Activated CD8-positive, alpha-beta memory T cell treated with anti-CD3 and anti-CD28 coated beads, Interleukin-2, amount 10 ng/mL, durations not matched to agents 7 days and 5 days (primary cell): ENCODE data around the gene ARID1B. TPM values are rescaled to one million over a fixed set of nuclear protein-coding genes. Genes with fewer than 3 reads are reported as not detected.
A peak's percentile ranks its signal among the peaks of the same experiment; 100 is the strongest.

Experiments used
- ATAC-seq: fragments of 150-1000 bp; cut with Tn5 transposase; one replicate; pipeline ENCODE4 v1.10.0; 2021; ENCODE audit warnings: moderate library complexity
- CTCF ChIA-PET: fragments of 350-600 bp; sonication (Branson Sonifier 250); formaldehyde crosslinking; loops from one replicate; lab custom pipeline; 2021; ENCODE audit warnings: antibody characterized with exemption; lab: Charles Lee
- DNase-seq: peaks from one replicate; pipeline ENCODE4 v3.0.0-alpha.2; 2020
- H3K27ac Mint-ChIP-seq: one replicate; pipeline ENCODE4 v1.8.0; 2021; ENCODE audit warnings: mild to moderate bottlenecking, mixed read lengths
- H3K27me3 Mint-ChIP-seq: one replicate; pipeline ENCODE4 v1.8.0; 2021; ENCODE audit warnings: mixed read lengths
- H3K36me3 Mint-ChIP-seq: one replicate; pipeline ENCODE4 v1.8.0; 2021; ENCODE audit warnings: mild to moderate bottlenecking, mixed read lengths
- H3K4me1 Mint-ChIP-seq: one replicate; pipeline ENCODE4 v1.8.0; 2021; ENCODE audit warnings: mixed read lengths
- H3K4me3 Mint-ChIP-seq: one replicate; pipeline ENCODE4 v1.8.0; 2021; ENCODE audit warnings: mild to moderate bottlenecking, moderate library complexity, mixed read lengths
- H3K9me3 Mint-ChIP-seq: one replicate; pipeline ENCODE4 v1.8.0; 2022; ENCODE audit warnings: low read depth, mixed read lengths
- total RNA-seq, 2 experiments: library from RNA; stranded (reverse); gene quantifications; one replicate each; pipeline ENCODE4 v1.2.3, GENCODE V29; 2021

The ARID1B gene
- total RNA-seq, 2 experiments from 2014 or later = 59.5 to 81.5 TPM

GRCh38 chr6:156998794-156999330 lies 221.7 kb downstream of the ARID1B start:
- H3K27ac Mint-ChIP-seq = no peak overlapping the region
- DNase-seq = no peak
- CTCF ChIA-PET = no interaction called here
- no peaks in the 10 kb centered on the region for H3K36me3 Mint-ChIP-seq
- ATAC-seq = no peak
- no peaks in the 10 kb centered on the region for H3K9me3 Mint-ChIP-seq
- H3K4me1 Mint-ChIP-seq = peaks cover 3% of the 10 kb centered on the region
- no peak overlapping the region for H3K4me3 Mint-ChIP-seq
- H3K27me3 Mint-ChIP-seq = no peaks in the 10 kb centered on the region

- no peaks in the 10 kb centered on the region for H3K36me3 Mint-ChIP-seq
- ATAC-seq = no peak
- H3K27ac Mint-ChIP-seq = no peak overlapping the region
- H3K27me3 Mint-ChIP-seq = no peaks in the 10 kb centered on the region
- no peak overlapping the region for H3K4me3 Mint-ChIP-seq
- H3K9me3 Mint-ChIP-seq = no peaks in the 10 kb centered on the region
- H3K4me1 Mint-ChIP-seq = peaks cover 3% of the 10 kb centered on the region
- no peak for DNase-seq
- CTCF ChIA-PET = interaction anchor here (0.8 kb wide), 1 partner anchor 19 kb away, joined by 4 read pairs; no protein-coding TSS in a partner anchor
These were observed 222.6 kb downstream of the ARID1B start for GRCh38 chr6:156999762-157000161.

- no peak for ATAC-seq
- Mint-ChIP-seq H3K27ac (no peak overlapping the region), H3K4me1 (peaks cover 3% of the 10 kb centered on the region), H3K4me3 (no peak overlapping the region), H3K36me3 (no peaks in the 10 kb centered on the region), H3K9me3 (no peaks in the 10 kb centered on the region), H3K27me3 (no peaks in the 10 kb centered on the region)
- CTCF ChIA-PET = no interaction called here
- no peak for DNase-seq
These were observed 224.5 kb downstream of the ARID1B start for GRCh38 chr6:157001716-157002115.

- CTCF ChIA-PET = no interaction called here
- DNase-seq = no peak
- Mint-ChIP-seq H3K27ac (no peak overlapping the region), H3K4me1 (peaks cover 3% of the 10 kb centered on the region), H3K36me3 (no peaks in the 10 kb centered on the region), H3K4me3 (no peak overlapping the region), H3K27me3 (no peaks in the 10 kb centered on the region), H3K9me3 (no peaks in the 10 kb centered on the region)
- ATAC-seq = no peak
These were observed 225.6 kb downstream of the ARID1B start for GRCh38 chr6:157002774-157003173.

- CTCF ChIA-PET = interaction anchor here (1.2 kb wide), 1 partner anchor 64 kb away, joined by 3 read pairs; no protein-coding TSS in a partner anchor
- Mint-ChIP-seq H3K4me1 (peaks cover 8% of the 10 kb centered on the region), H3K9me3 (no peaks in the 10 kb centered on the region), H3K27ac (no peak overlapping the region), H3K36me3 (no peaks in the 10 kb centered on the region), H3K4me3 (no peak overlapping the region), H3K27me3 (no peaks in the 10 kb centered on the region)
- DNase-seq (no peak), ATAC-seq (no peak)
These were observed 228.8 kb downstream of the ARID1B start for GRCh38 chr6:157005940-157006339.

- H3K27ac Mint-ChIP-seq = no peak overlapping the region
- H3K9me3 Mint-ChIP-seq = no peaks in the 10 kb centered on the region
- no peak overlapping the region for H3K4me3 Mint-ChIP-seq
- H3K4me1 Mint-ChIP-seq = peaks cover 5% of the 10 kb centered on the region
- DNase-seq (no peak), ATAC-seq (no peak)
- no peaks in the 10 kb centered on the region for H3K36me3 Mint-ChIP-seq
- CTCF ChIA-PET = interaction anchor here (0.5 kb wide), 1 partner anchor 39 kb away, joined by 3 read pairs; no protein-coding TSS in a partner anchor
- no peaks in the 10 kb centered on the region for H3K27me3 Mint-ChIP-seq
These were observed 231.4 kb downstream of the ARID1B start for GRCh38 chr6:157008568-157008967.

- Mint-ChIP-seq H3K36me3 (no peaks in the 10 kb centered on the region), H3K4me1 (peaks cover 8% of the 10 kb centered on the region)
- CTCF ChIA-PET = no interaction called here
These were observed 235.2 kb downstream of the ARID1B start for GRCh38 chr6:157012355-157012754.

GRCh38 chr6:157013649-157014304 lies 236.6 kb downstream of the ARID1B start:
- Mint-ChIP-seq H3K4me3 (no peak overlapping the region), H3K27ac (no peak overlapping the region), H3K27me3 (no peaks in the 10 kb centered on the region), H3K4me1 (peaks cover 14% of the 10 kb centered on the region), H3K9me3 (no peaks in the 10 kb centered on the region), H3K36me3 (no peaks in the 10 kb centered on the region)
- CTCF ChIA-PET = no interaction called here
- no peak for ATAC-seq
- DNase-seq = no peak

More at GRCh38 chr6:157012355-157012754, 235.2 kb downstream of the ARID1B start:
- Mint-ChIP-seq H3K27ac (no peak overlapping the region), H3K27me3 (no peaks in the 10 kb centered on the region), H3K4me3 (no peak overlapping the region), H3K9me3 (no peaks in the 10 kb centered on the region)
- DNase-seq (no peak), ATAC-seq (no peak)

GRCh38 chr6:157014871-157015270 lies 237.7 kb downstream of the ARID1B start:
- H3K4me1 Mint-ChIP-seq = peaks cover 24% of the 10 kb centered on the region
- no peaks in the 10 kb centered on the region for H3K27me3 Mint-ChIP-seq
- H3K4me3 Mint-ChIP-seq = no peak overlapping the region
- CTCF ChIA-PET = no interaction called here
- ATAC-seq (no peak), DNase-seq (no peak)
- no peak overlapping the region for H3K27ac Mint-ChIP-seq
- H3K36me3 Mint-ChIP-seq = no peaks in the 10 kb centered on the region
- H3K9me3 Mint-ChIP-seq = no peaks in the 10 kb centered on the region

- Mint-ChIP-seq H3K36me3 (no peaks in the 10 kb centered on the region), H3K27me3 (no peaks in the 10 kb centered on the region), H3K4me3 (no peak overlapping the region), H3K4me1 (peaks cover 26% of the 10 kb centered on the region), H3K9me3 (no peaks in the 10 kb centered on the region), H3K27ac (no peak overlapping the region)
- DNase-seq (no peak), ATAC-seq (no peak)
- CTCF ChIA-PET = interaction anchor here (0.7 to 1.2 kb wide), 3 partner anchors 17 to 448 kb away, joined by 3 read pairs; no protein-coding TSS in a partner anchor
These were observed 239.8 kb downstream of the ARID1B start for GRCh38 chr6:157017022-157017421.

GRCh38 chr6:157017861-157018260 lies 240.7 kb downstream of the ARID1B start:
- Mint-ChIP-seq H3K9me3 (no peaks in the 10 kb centered on the region), H3K27me3 (no peaks in the 10 kb centered on the region), H3K4me3 (no peak overlapping the region), H3K27ac (no peak overlapping the region), H3K4me1 (peaks cover 33% of the 10 kb centered on the region), H3K36me3 (no peaks in the 10 kb centered on the region)
- ATAC-seq = no peak
- no peak for DNase-seq
- CTCF ChIA-PET = interaction anchor here (0.7 to 1.2 kb wide), 3 partner anchors 17 to 447 kb away, joined by 3 read pairs; no protein-coding TSS in a partner anchor

GRCh38 chr6:157019115-157019641 lies 242.0 kb downstream of the ARID1B start:
- peak overlapping the region; percentile 86 for H3K27ac Mint-ChIP-seq
- ATAC-seq (no peak), DNase-seq (no peak)
- peaks cover 40% of the 10 kb centered on the region for H3K4me1 Mint-ChIP-seq
- H3K27me3 Mint-ChIP-seq = no peaks in the 10 kb centered on the region
- H3K9me3 Mint-ChIP-seq = no peaks in the 10 kb centered on the region
- H3K36me3 Mint-ChIP-seq = no peaks in the 10 kb centered on the region
- CTCF ChIA-PET = interaction anchor here (1.2 to 1.7 kb wide), 2 partner anchors 19 to 76 kb away, joined by 4 to 7 read pairs; no protein-coding TSS in a partner anchor
- no peak overlapping the region for H3K4me3 Mint-ChIP-seq

- ATAC-seq = no peak
- peak overlapping the region; percentile 86 for H3K27ac Mint-ChIP-seq
- CTCF ChIA-PET = interaction anchor here (1.2 to 1.7 kb wide), 3 partner anchors 20 to 77 kb away, joined by 3 to 7 read pairs (median 4); no protein-coding TSS in a partner anchor
These were observed 242.6 kb downstream of the ARID1B start for GRCh38 chr6:157019733-157020132.

More at GRCh38 chr6:157019733-157020132, 242.6 kb downstream of the ARID1B start:
- Mint-ChIP-seq H3K36me3 (peaks cover 1% of the 10 kb centered on the region), H3K27me3 (no peaks in the 10 kb centered on the region), H3K4me3 (peak overlapping the region; percentile 89), H3K4me1 (peaks cover 42% of the 10 kb centered on the region), H3K9me3 (no peaks in the 10 kb centered on the region)
- DNase-seq = no peak
